BJ (cell line): ENCODE data around the gene JAK1. TPM values are rescaled to one million over a fixed set of nuclear protein-coding genes. Genes with fewer than 3 reads are reported as not detected.

ENCODE experiments used
- CTCF ChIA-PET: fragments of 350-600 bp; formaldehyde crosslinking; extraction: SDS; loops from one replicate; lab custom pipeline; 2021; ENCODE audit warnings: antibody characterized with exemption, inconsistent platforms; lab: Yijun Ruan, JAX
- POLR2A ChIA-PET: fragments of 300-600 bp; sonication (Branson Sonifier 250); formaldehyde crosslinking; extraction: SDS; loops from one replicate; lab custom pipeline; 2021; ENCODE audit warnings: antibody characterized with exemption; lab: Charles Lee
- DNase-seq: peaks from one replicate; pipeline ENCODE4 v3.0.0-alpha.2; 2011; ENCODE audit warnings: low read depth
- H3K27me3 ChIP-seq: 2 replicates; pipeline ENCODE4 v1.6.0; 2011; ENCODE audit warnings: low read length; ENCODE audit not compliant: control insufficient read depth, insufficient read depth
- H3K36me3 ChIP-seq: 2 replicates; pipeline ENCODE4 v1.5.1; 2011; ENCODE audit warnings: low read length; ENCODE audit not compliant: control insufficient read depth, insufficient read depth
- H3K4me3 ChIP-seq: 2 replicates; pipeline ENCODE4 v1.5.1; 2011; ENCODE audit warnings: low read depth, mild to moderate bottlenecking, control low read depth, low read length
- CTCF ChIP-seq: IDR thresholded peaks from 2 replicates; pipeline ENCODE4 v1.5.1; 2011; ENCODE audit warnings: low read depth, mild to moderate bottlenecking, control low read depth, inconsistent platforms, low read length, moderate library complexity; ENCODE audit not compliant: insufficient read depth
- polyA plus RNA-seq: library from polyadenylated mRNA; depleted of rRNA; stranded (reverse); fragments of >200 nt; gene quantifications from 2 replicates; pipeline ENCODE4 v1.2.3, GENCODE V29; 2011; rRNA removed
- small RNA-seq: library from RNA; depleted of rRNA; stranded (forward); fragments of <200 nt; gene quantifications from one replicate; pipeline ENCODE3, GENCODE V24; 2012; ENCODE audit warnings: low replicate concordance, low read depth; ENCODE audit not compliant: insufficient read length

Gene JAK1
- polyA plus RNA-seq, 1 experiment, result 95.0 TPM

- Histone ChIP-seq H3K27me3 (no peaks in the 10 kb centered on the region), H3K36me3 (no peaks in the 10 kb centered on the region), H3K4me3 (no peak overlapping the region)
- DNase-seq, result no peak
- TF ChIP-seq CTCF, result no peak
- POLR2A ChIA-PET, result no interaction called here
- CTCF ChIA-PET, result no interaction called here
Measured at GRCh38 chr1:64790832-64791487, 175.4 kb downstream of the JAK1 start.

Small RNA genes within 50 kb of the gene (small RNA-seq; reads per million reads assigned to genes)
- gene AL606517.2, result not detected

Other genes starting within 250 kb of the JAK1 start
- gene RAVER2, start 221.5 kb downstream of the JAK1 start, polyA plus RNA-seq, result 2.9 and 4.5 TPM in 2 replicates
- gene AK4, start 181.7 kb upstream of the JAK1 start, polyA plus RNA-seq, result 11.9 and 24.2 TPM in 2 replicates